ENCODE data around the gene RTP1.
"Not testable (repeated sequence)": the region's sequence is repeated elsewhere in the genome, so short reads cannot be mapped to it uniquely, and the experiment has no call there.

RTP1 gene

GRCh38 chr3:187199463-187200050 is 2.3 kb downstream of the RTP1 start:
- FAIRE-seq, result not testable (repeated sequence)

GRCh38 chr3:187205683-187206082 is 8.4 kb downstream of the RTP1 start:
- no peak for FAIRE-seq

- no peak for FAIRE-seq
Measured at GRCh38 chr3:187207062-187207461, 9.8 kb downstream of the RTP1 start.

GRCh38 chr3:187207624-187208023 is 10.3 kb downstream of the RTP1 start:
- no peak for FAIRE-seq

DNA sequence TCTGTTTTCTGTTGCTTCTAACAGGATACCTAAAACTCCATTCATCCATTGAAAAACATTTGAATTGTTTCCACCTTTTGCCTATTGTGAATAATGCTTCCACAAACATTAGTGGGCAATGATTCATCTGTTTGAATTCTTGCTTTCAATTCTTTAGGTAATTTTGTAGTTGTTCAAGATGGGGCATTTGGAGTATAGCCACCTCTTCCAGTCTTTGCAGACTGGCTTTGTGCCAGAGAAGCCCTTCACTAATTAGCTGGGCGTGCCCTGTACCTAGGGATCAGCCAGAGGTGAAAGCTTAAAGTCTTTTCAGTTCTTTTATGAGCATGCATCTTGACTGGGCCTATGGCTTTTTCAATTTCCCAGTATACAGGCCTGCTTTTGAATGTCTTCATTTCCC is 10.9 kb downstream of the RTP1 start:
- FAIRE-seq, result no peak

- no peak for FAIRE-seq
Measured at GRCh38 chr3:187209491-187209890, 12.2 kb downstream of the RTP1 start.

GRCh38 chr3:187210091-187210490 is 12.8 kb downstream of the RTP1 start:
- no peak for FAIRE-seq

DNA sequence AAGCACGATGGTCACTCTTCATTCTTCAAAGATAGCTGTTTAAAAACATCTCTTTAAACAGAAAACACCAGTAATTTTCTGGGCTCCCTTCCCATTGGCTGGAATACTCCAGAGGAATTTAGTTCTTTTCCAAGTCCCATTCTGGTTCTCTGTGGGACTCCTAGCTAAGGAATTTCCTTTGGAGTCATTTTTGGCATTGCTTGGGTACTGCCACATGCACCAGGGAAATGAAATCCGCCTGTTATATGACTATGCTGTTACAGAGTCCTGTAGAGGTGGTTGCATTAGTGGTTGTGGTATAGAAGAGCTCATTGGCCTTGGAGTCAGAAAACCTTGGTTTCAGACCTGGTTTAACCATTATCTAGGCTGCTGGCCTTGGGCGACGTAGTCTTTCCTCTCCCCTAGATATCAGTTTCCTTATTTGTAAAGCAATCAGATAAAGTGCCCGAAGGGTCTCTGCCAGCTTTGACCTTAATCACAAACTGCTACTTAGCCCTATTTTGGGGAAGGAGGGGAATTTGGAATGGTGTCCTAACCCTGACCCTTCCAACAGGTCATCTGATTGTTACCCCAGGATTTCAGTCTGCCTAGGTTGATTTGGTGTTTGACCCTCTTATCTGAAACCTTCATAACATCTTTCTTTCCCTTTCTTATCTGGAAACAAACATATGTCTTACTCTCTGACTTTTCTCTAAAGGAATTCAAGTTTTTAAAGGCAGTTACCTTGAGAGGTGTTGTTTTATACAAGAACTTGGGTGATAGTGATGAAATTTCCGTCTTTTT is 13.4 kb downstream of the RTP1 start:
- FAIRE-seq, result peak; percentile 78

- no peak for FAIRE-seq
Measured at GRCh38 chr3:187211532-187212195, 14.4 kb downstream of the RTP1 start.

- FAIRE-seq, result no peak
Measured at GRCh38 chr3:187212196-187212545, 14.9 kb downstream of the RTP1 start.

- FAIRE-seq, result no peak
Measured at GRCh38 chr3:187212705-187213104, 15.4 kb downstream of the RTP1 start.

DNA sequence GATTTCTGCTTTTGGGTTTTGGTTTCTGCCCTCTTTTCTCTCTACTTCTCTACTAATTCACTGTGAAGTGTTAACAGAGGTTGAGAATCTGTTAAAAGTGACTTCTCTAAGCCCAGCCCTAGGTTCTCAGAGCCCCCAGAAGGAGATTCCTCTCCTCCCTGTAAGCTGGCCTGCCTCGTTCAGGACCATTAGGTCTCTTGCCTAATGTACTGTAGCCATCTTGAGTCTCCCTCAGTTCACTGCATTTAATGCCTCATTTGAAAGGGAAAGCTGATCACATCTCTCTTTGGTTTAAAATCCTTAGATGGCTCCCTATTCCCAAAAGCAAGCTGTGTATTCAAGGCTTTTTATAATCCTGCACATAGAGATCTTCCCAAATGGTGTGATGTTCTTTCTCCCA is 16.3 kb downstream of the RTP1 start:
- no peak for FAIRE-seq

- no peak for FAIRE-seq
Measured at GRCh38 chr3:187215460-187215859, 18.2 kb downstream of the RTP1 start.

GRCh38 chr3:187222801-187223200 is 25.5 kb downstream of the RTP1 start:
- FAIRE-seq, result no peak

DNA sequence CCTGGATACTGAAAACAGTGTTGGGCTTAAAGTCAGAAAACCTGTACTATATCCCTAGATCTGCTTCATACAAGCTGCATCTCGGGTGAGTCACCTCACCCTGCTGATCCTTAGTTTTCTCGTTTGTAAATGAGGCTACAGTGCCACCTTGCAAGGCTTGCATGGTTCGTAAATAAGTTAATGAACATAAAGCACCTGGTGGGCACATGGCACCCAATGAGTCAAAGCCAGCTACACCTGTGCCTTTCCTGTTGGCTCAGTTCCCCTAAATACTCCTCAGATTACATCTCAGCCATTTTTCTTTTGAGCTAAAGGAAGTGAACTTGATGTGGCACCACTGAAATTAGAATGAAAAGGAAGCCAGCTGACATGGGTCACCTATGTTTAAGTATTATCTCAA is 26.5 kb downstream of the RTP1 start:
- no peak for FAIRE-seq

DNA sequence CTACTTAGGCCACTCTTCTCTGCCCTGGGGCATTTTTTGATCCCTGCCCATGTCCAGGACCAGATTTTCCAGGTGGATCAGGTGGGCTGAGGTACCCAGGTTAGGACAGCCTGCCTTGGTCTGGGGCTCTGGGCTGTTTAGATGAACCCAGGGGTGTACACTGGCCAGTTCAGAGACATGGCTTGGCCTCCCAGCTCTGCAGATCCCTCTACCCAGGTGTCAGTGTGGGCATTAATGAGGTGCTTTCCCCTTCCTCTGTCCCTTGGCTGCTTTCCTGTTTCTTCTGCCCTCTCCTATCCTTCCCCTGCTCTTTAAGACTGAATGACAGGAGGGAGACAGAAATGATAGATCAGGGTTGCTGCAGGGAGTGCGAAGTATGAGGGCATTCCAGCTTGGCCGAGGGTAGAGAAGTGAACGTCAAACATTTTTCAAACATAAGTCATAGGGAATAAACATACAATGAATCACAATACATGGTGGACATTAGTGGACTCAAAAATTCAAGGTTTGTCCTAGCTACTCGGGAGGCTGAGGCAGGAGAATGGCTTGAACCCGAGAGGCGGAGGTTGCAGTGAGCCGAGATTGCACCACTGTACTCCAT is 30.5 kb downstream of the RTP1 start:
- FAIRE-seq, result no peak

DNA sequence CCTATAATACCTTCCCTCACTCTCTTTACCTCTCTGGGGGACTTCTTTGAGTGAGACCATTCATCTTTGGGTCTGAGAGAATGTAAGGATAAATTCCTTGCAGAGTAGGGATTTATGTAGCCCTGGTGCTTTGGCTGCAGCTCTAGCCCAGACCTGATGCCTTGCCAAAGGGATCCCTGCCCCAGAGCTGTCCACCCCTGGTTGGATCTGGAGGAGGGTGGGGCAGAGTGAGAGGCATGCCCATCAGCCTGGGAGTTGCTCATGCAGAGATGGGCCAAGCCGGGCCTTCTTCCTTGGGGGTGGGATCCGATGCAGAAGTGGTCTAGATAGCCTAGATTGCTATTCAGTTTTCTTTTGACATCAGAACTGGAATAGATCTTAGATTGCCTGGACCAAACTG is 31.5 kb downstream of the RTP1 start:
- FAIRE-seq, result no peak

DNA sequence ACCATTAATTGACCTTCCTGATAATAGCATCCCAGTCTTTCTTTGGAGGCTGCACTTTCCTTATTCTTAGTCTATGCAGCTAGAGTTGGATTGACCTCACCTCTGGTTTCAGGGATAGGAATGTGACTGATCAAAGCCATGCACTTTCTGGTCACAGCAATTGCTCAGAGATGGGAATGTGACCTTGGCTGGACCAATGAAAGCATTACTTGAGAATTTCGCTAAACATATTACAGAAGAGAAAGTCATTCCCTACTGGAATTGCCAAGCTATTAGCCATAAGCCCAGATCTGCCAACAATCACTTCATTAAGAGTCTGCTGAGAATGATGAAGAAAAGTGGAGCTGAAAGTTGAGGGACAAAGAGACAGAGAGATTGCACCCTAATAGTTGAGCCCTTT is 32.7 kb downstream of the RTP1 start:
- no peak for FAIRE-seq

- no peak for FAIRE-seq
Measured at GRCh38 chr3:187236962-187237361, 39.7 kb downstream of the RTP1 start.

GRCh38 chr3:187237741-187238140 is 40.5 kb downstream of the RTP1 start:
- FAIRE-seq, result no peak

- FAIRE-seq, result no peak
Measured at GRCh38 chr3:187238239-187238638, 41.0 kb downstream of the RTP1 start.

- FAIRE-seq, result not testable (repeated sequence)
Measured at GRCh38 chr3:187238835-187239234, 41.5 kb downstream of the RTP1 start.

DNA sequence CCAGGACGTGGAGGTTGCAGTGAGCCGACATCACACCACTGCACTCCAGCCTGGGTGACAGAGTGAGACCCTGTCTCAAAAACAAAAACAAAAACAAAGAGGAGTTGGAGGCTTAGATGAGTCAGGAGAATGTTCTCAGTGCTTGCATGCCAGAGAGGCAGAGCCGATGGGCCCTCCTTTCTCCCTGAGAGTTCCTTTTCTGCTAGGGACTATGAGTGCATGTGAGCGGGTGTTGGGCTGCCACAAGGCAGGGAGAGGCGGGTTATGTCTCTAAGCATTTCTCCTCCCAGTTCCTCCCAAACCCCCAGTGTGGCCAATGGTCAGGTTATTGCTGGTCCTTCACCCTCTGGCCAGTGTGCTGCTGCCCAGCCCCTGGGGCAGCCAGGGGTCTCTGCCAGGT is 45.1 kb downstream of the RTP1 start:
- no peak for FAIRE-seq

- no peak for FAIRE-seq
Measured at GRCh38 chr3:187242900-187243299, 45.6 kb downstream of the RTP1 start.

Data from endometrium (tissue), 2 donors.